ENCODE data around the gene AHCTF1. TPM values are rescaled to one million over a fixed set of nuclear protein-coding genes. Genes with fewer than 3 reads are reported as not detected.

The AHCTF1 gene
- total RNA-seq, 1 experiment from 2014 or later = 44.3 TPM

GRCh38 chr1:246971969-246972368 is 40.2 kb upstream of the AHCTF1 start:
- H4K8ac ChIP-seq (replicated peaks; ENCODE audit: insufficient read length, low read depth, low read length) = no peak overlapping the region
- no peaks in the 10 kb centered on the region for H3K27me3 ChIP-seq (ENCODE audit: insufficient read depth, low read length)
- no peak overlapping the region for H2BK20ac ChIP-seq (ENCODE audit: low read depth, low read length, poor library complexity, severe bottlenecking)
- no peak overlapping the region for H2BK15ac ChIP-seq (ENCODE audit: low read depth, low read length)
- no peak for TF ChIP-seq CTCF (conservative IDR thresholded peaks at IDR 0.05)
- no peak overlapping the region for H3K14ac ChIP-seq (ENCODE audit: insufficient read depth, low read length)
- no peak overlapping the region for H3K9ac ChIP-seq (ENCODE audit: extremely low read depth, insufficient read length, low read length)
- no peaks in the 10 kb centered on the region for H4K20me1 ChIP-seq (ENCODE audit: control insufficient read depth, insufficient read depth, insufficient read length)
- Mint-ChIP-seq H3K4me1 (no peaks in the 10 kb centered on the region), H3K36me3 (ENCODE audit: insufficient read depth in 1 of 3, low read depth in 3 of 3) (peaks cover 72 to 85% (median 80%) of the 10 kb centered on the region in 3 experiments), H3K9me3 (peaks cover 70% of the 10 kb centered on the region in 2 experiments), H3K27ac (no peak overlapping the region), H3K4me3 (no peak overlapping the region), H3K27me3 (ENCODE audit: low read depth) (no peaks in the 10 kb centered on the region; the same call in 1 of the 2 replicates)
- H3K4ac ChIP-seq (ENCODE audit: low read depth, low read length) = no peak overlapping the region
- no peaks in the 10 kb centered on the region for H3K79me2 ChIP-seq (ENCODE audit: insufficient read depth, low read length)
- H2AFZ ChIP-seq (ENCODE audit: low read length) = no peak overlapping the region
- H3K23me2 ChIP-seq (ENCODE audit: insufficient read length, low read depth, low read length, poor library complexity, severe bottlenecking) = no peaks in the 10 kb centered on the region
- no peak overlapping the region for H4K5ac ChIP-seq (ENCODE audit: insufficient read length, low read depth, low read length)
- no peak overlapping the region for H3T11ph ChIP-seq (ENCODE audit: low read length)
- no CpG with 5 or more reads among the region's 7 CpGs for WGBS (ENCODE audit: extremely low coverage, insufficient read length, low lambda C conversion rate)
- H2BK120ac ChIP-seq (ENCODE audit: low read depth, low read length, poor library complexity, severe bottlenecking) = no peak overlapping the region
- peaks cover 2% of the 10 kb centered on the region for H3K79me1 ChIP-seq (ENCODE audit: insufficient read depth, low read depth, low read length, poor library complexity, severe bottlenecking)
- no peak overlapping the region for H3K27ac ChIP-seq (ENCODE audit: insufficient read length, low read depth, low read length)
- H4K91ac ChIP-seq (ENCODE audit: insufficient read length, low read depth, low read length) = no peak overlapping the region
- H2AK5ac ChIP-seq (ENCODE audit: insufficient read length, low read length) = no peak overlapping the region
- H3K9me3 ChIP-seq (ENCODE audit: control insufficient read depth, low read depth, low read length) = peaks cover 24% of the 10 kb centered on the region
- no peak overlapping the region for H3K18ac ChIP-seq (ENCODE audit: insufficient read length, low read depth, low read length)
- H3K4me2 ChIP-seq (ENCODE audit: insufficient read depth, insufficient read length, low read length) = no peak overlapping the region
- no peak overlapping the region for H2BK5ac ChIP-seq (ENCODE audit: insufficient read length, low read length)
- no peak overlapping the region for H2BK12ac ChIP-seq (ENCODE audit: insufficient read length, low read depth, low read length)
- no peak overlapping the region for H3K56ac ChIP-seq (ENCODE audit: insufficient read length, low read depth, low read length)
- DNase-seq = peak; percentile 72
- no peaks in the 10 kb centered on the region for H3K4me1 ChIP-seq (ENCODE audit: insufficient read depth, low read length)
- H3K23ac ChIP-seq (ENCODE audit: insufficient read length, low read depth, low read length) = no peak overlapping the region

Measured in H9 (cell line).